Amygdala (tissue), 56 donors: ENCODE results near the gene AKT3.

Experiments
- DNase-seq, 56 donors: peaks; one replicate each; lab custom pipeline; 2025; lab: John Stamatoyannopoulos, UW

The AKT3 gene

GRCh38 chr1:243452092-243452491 lies 398.0 kb downstream of the AKT3 start:
- no peak for DNase-seq

- no peak for DNase-seq
These were observed 400.7 kb downstream of the AKT3 start for GRCh38 chr1:243449373-243449772.

GRCh38 chr1:243447844-243448243 lies 402.2 kb downstream of the AKT3 start:
- no peak for DNase-seq

- no peak for DNase-seq
These were observed 402.7 kb downstream of the AKT3 start for GRCh38 chr1:243447347-243447746.

GRCh38 chr1:243443557-243443956 lies 406.5 kb downstream of the AKT3 start:
- no peak for DNase-seq

- DNase-seq: no peak
These were observed 408.4 kb downstream of the AKT3 start for GRCh38 chr1:243441601-243442000.

- DNase-seq: no peak
These were observed 409.6 kb downstream of the AKT3 start for GRCh38 chr1:243440406-243440805.

- DNase-seq: no peak
These were observed 411.2 kb downstream of the AKT3 start for GRCh38 chr1:243438815-243439214.
